ENCODE data around the gene CSRP1.

CSRP1 gene

GRCh38 chr1:201468501-201468843, 38.5 kb downstream of the CSRP1 start:
- Histone ChIP-seq H3K9me3 (ENCODE audit: control insufficient read depth, insufficient read depth, low read length) (no peaks in the 10 kb centered on the region), H3K27ac (ENCODE audit: low read depth, low read length) (no peak overlapping the region), H3K4me2 (ENCODE audit: low read length) (peak overlapping the region; percentile 45), H3F3A (ENCODE audit: control insufficient read depth, insufficient read depth) (no peaks in the 10 kb centered on the region), H3K36me3 (ENCODE audit: control insufficient read depth, low read length) (no peaks in the 10 kb centered on the region), H4K20me1 (ENCODE audit: control insufficient read depth, insufficient read depth, low read depth, low read length) (no peaks in the 10 kb centered on the region), H3K4me3 (ENCODE audit: low read length) (peak overlapping the region; percentile 39; the same call in 1 of the 2 replicates), H3K27me3 (ENCODE audit: control insufficient read depth, low read length) (peaks cover 35% of the 10 kb centered on the region), H3K9me2 (replicated peaks; ENCODE audit: control insufficient read depth, low read length) (no peaks in the 10 kb centered on the region), H3K79me2 (ENCODE audit: control insufficient read depth, low read length) (no peaks in the 10 kb centered on the region), H3K4me1 (ENCODE audit: control insufficient read depth, low read length) (no peaks in the 10 kb centered on the region)
- TF ChIP-seq CTCF (IDR thresholded peaks at IDR 0.05; ENCODE audit: low read depth, low read length, poor library complexity, severe bottlenecking) = no peak
- TF ChIP-seq EZH2phosphoT487 (IDR thresholded peaks at IDR 0.05; ENCODE audit: borderline replicate concordance, low read length) = no peak

- Histone ChIP-seq H3K36me3 (ENCODE audit: control insufficient read depth, low read length) (no peaks in the 10 kb centered on the region), H3K4me1 (ENCODE audit: control insufficient read depth, low read length) (no peaks in the 10 kb centered on the region), H3F3A (ENCODE audit: control insufficient read depth, insufficient read depth) (no peaks in the 10 kb centered on the region), H3K79me2 (ENCODE audit: control insufficient read depth, low read length) (no peaks in the 10 kb centered on the region), H3K4me3 (ENCODE audit: low read length) (no peak overlapping the region), H4K20me1 (ENCODE audit: control insufficient read depth, insufficient read depth, low read depth, low read length) (no peaks in the 10 kb centered on the region), H3K4me2 (ENCODE audit: low read length) (no peak overlapping the region), H3K27ac (ENCODE audit: low read depth, low read length) (no peak overlapping the region), H3K9me3 (ENCODE audit: control insufficient read depth, insufficient read depth, low read length) (no peaks in the 10 kb centered on the region), H3K27me3 (ENCODE audit: control insufficient read depth, low read length) (peaks cover 29% of the 10 kb centered on the region), H3K9me2 (replicated peaks; ENCODE audit: control insufficient read depth, low read length) (no peaks in the 10 kb centered on the region)
- TF ChIP-seq EZH2phosphoT487 (IDR thresholded peaks at IDR 0.05; ENCODE audit: borderline replicate concordance, low read length) = no peak
These were observed 40.4 kb downstream of the CSRP1 start for GRCh38 chr1:201466492-201466891.

GRCh38 chr1:201465698-201466290, 41.1 kb downstream of the CSRP1 start:
- H3K27ac ChIP-seq (ENCODE audit: low read depth, low read length) = no peak overlapping the region
- H3K9me2 ChIP-seq (replicated peaks; ENCODE audit: control insufficient read depth, low read length) = no peaks in the 10 kb centered on the region
- H3K9me3 ChIP-seq (ENCODE audit: control insufficient read depth, insufficient read depth, low read length) = no peaks in the 10 kb centered on the region
- no peak overlapping the region for H3K4me3 ChIP-seq (ENCODE audit: low read length)
- H3K27me3 ChIP-seq (ENCODE audit: control insufficient read depth, low read length) = peaks cover 29% of the 10 kb centered on the region
- H4K20me1 ChIP-seq (ENCODE audit: control insufficient read depth, insufficient read depth, low read depth, low read length) = no peaks in the 10 kb centered on the region
- TF ChIP-seq CTCF (IDR thresholded peaks at IDR 0.05; ENCODE audit: low read depth, low read length, poor library complexity, severe bottlenecking) (no peak), EZH2phosphoT487 (IDR thresholded peaks at IDR 0.05; ENCODE audit: borderline replicate concordance, low read length) (no peak)
- H3K4me2 ChIP-seq (ENCODE audit: low read length) = no peak overlapping the region
- no peaks in the 10 kb centered on the region for H3K79me2 ChIP-seq (ENCODE audit: control insufficient read depth, low read length)
- no peaks in the 10 kb centered on the region for H3K36me3 ChIP-seq (ENCODE audit: control insufficient read depth, low read length)
- no peaks in the 10 kb centered on the region for H3F3A ChIP-seq (ENCODE audit: control insufficient read depth, insufficient read depth)
- no peaks in the 10 kb centered on the region for H3K4me1 ChIP-seq (ENCODE audit: control insufficient read depth, low read length)

GRCh38 chr1:201463071-201463552, 43.8 kb downstream of the CSRP1 start:
- no peak for TF ChIP-seq CTCF (IDR thresholded peaks at IDR 0.05; ENCODE audit: low read depth, low read length, poor library complexity, severe bottlenecking)
- Histone ChIP-seq H3K9me2 (replicated peaks; ENCODE audit: control insufficient read depth, low read length) (no peaks in the 10 kb centered on the region), H3K36me3 (ENCODE audit: control insufficient read depth, low read length) (no peaks in the 10 kb centered on the region), H3K4me2 (ENCODE audit: low read length) (no peak overlapping the region), H4K20me1 (ENCODE audit: control insufficient read depth, insufficient read depth, low read depth, low read length) (no peaks in the 10 kb centered on the region), H3K9me3 (ENCODE audit: control insufficient read depth, insufficient read depth, low read length) (no peaks in the 10 kb centered on the region), H3K27ac (ENCODE audit: low read depth, low read length) (no peak overlapping the region), H3K27me3 (ENCODE audit: control insufficient read depth, low read length) (peaks cover 5% of the 10 kb centered on the region; the same call in 1 of the 2 replicates), H3K4me1 (ENCODE audit: control insufficient read depth, low read length) (no peaks in the 10 kb centered on the region), H3F3A (ENCODE audit: control insufficient read depth, insufficient read depth) (no peaks in the 10 kb centered on the region), H3K79me2 (ENCODE audit: control insufficient read depth, low read length) (no peaks in the 10 kb centered on the region), H3K4me3 (ENCODE audit: low read length) (no peak overlapping the region)
